ENCODE results near the gene CAPN2. TPM values are rescaled to one million over a fixed set of nuclear protein-coding genes. Genes with fewer than 3 reads are reported as not detected.
"Not testable (repeated sequence)": the region's sequence is repeated elsewhere in the genome, so short reads cannot be mapped to it uniquely, and the experiment has no call there.

The CAPN2 gene
- total RNA-seq, 2 donors from 2014 or later, result 235 to 258 TPM

DNA sequence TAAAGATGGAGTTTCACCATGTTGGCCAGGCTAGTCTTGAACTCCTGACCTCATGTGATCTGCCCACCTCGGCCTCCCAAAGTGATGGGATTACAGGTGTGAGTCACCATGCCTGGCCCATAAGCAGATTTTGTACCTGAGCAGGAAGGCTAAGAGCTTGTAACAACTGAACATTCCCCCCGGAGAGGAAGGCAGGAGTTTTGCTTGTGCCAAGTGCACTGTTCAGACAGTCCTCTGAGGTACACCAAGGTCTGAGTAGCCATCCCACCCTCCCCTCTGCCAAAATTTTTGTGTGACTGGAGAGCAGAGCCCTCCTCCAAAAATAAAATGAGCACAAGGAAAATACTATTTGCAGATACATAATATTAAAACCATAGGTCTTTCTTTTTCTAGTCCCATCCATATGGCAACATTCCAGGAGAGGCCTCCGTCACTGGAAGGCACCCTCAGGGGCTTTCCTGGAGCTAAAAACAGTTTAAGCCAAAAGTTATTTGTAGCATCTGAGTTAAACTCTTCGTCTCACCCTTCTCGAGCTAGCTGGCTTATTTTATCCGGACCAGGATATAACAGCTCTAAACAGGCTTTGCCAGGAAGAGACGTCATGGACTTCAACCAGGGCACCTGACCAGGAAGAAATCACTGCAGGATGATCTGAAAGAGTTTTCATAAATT, 27.2 kb downstream of the CAPN2 start:
- H3K36me3 ChIP-seq, result peaks cover 7% of the 10 kb centered on the region
- H3K27me3 ChIP-seq (replicated peaks; ENCODE audit: insufficient read depth), result no peaks in the 10 kb centered on the region
- TF ChIP-seq, protein P1, sequence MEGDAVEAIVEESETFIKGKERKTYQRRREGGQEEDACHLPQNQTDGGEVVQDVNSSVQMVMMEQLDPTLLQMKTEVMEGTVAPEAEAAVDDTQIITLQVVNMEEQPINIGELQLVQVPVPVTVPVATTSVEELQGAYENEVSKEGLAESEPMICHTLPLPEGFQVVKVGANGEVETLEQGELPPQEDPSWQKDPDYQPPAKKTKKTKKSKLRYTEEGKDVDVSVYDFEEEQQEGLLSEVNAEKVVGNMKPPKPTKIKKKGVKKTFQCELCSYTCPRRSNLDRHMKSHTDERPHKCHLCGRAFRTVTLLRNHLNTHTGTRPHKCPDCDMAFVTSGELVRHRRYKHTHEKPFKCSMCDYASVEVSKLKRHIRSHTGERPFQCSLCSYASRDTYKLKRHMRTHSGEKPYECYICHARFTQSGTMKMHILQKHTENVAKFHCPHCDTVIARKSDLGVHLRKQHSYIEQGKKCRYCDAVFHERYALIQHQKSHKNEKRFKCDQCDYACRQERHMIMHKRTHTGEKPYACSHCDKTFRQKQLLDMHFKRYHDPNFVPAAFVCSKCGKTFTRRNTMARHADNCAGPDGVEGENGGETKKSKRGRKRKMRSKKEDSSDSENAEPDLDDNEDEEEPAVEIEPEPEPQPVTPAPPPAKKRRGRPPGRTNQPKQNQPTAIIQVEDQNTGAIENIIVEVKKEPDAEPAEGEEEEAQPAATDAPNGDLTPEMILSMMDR (IDR thresholded peaks at IDR 0.05), result no peak
- H3K27ac ChIP-seq, result peak overlapping the region; percentile 65 to 81
- ATAC-seq (ENCODE audit: insufficient number of reproducible peaks, low FRiP score, low read depth), result peak; percentile 83
- no peak for DNase-seq (ENCODE audit: low spot score)
- H3K4me1 ChIP-seq (ENCODE audit: control insufficient read depth in 1 of 2, low read depth in 2 of 2), result peaks cover 25 to 65% of the 10 kb centered on the region in 2 donors
- no peaks in the 10 kb centered on the region for H3K9me3 ChIP-seq
- no peak overlapping the region for H3K4me3 ChIP-seq

- not testable (repeated sequence) for H3K9me3 ChIP-seq; H3K4me3 ChIP-seq; ATAC-seq (ENCODE audit: insufficient number of reproducible peaks, low FRiP score, low read depth); H3K27me3 ChIP-seq (replicated peaks; ENCODE audit: insufficient read depth); DNase-seq (ENCODE audit: low spot score)
- Histone ChIP-seq H3K36me3 (peaks cover 12% of the 10 kb centered on the region), H3K4me1 (ENCODE audit: control insufficient read depth in 1 of 2, low read depth in 2 of 2) (peaks cover 25 to 60% of the 10 kb centered on the region in 2 donors), H3K27ac (peak overlapping the region; percentile 65 to 81)
Measured at GRCh38 chr1:223740038-223740736, 27.8 kb downstream of the CAPN2 start.

DNA sequence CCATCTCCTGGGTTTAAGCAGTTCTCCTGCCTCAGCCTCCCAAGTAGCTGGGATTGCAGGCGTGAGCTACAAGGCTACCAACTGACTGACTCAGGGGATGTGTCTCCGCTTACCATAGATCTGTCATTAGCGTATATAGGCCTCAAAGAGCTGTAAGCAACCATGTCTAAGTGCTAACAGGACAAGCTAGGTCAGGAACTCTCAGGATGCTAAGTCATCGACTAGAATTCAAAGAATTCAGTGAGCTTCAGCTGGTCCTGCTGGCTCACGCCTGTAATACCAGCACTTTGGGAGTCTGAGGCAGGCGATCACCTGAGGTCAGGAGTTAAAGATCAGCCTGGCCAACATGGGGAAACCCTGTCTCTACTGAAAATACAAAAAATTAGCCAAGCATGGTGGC, 29.5 kb downstream of the CAPN2 start:
- Histone ChIP-seq H3K36me3 (peaks cover 18% of the 10 kb centered on the region), H3K9me3 (no peaks in the 10 kb centered on the region), H3K4me3 (no peak overlapping the region), H3K4me1 (ENCODE audit: control insufficient read depth in 1 of 2, low read depth in 2 of 2) (peaks cover 25 to 60% of the 10 kb centered on the region in 2 donors), H3K27ac (peak overlapping the region in 1 of 2 donors; percentile 42), H3K27me3 (replicated peaks; ENCODE audit: insufficient read depth) (no peaks in the 10 kb centered on the region)
- TF ChIP-seq, protein P1 (IDR thresholded peaks at IDR 0.05), result no peak
- no peak for DNase-seq (ENCODE audit: low spot score)
- ATAC-seq (ENCODE audit: insufficient number of reproducible peaks, low FRiP score, low read depth), result no peak

GRCh38 chr1:223742856-223743517, 30.6 kb downstream of the CAPN2 start:
- Histone ChIP-seq H3K4me1 (ENCODE audit: control insufficient read depth in 1 of 2, low read depth in 2 of 2) (peaks cover 19 to 59% of the 10 kb centered on the region in 2 donors), H3K36me3 (peaks cover 27% of the 10 kb centered on the region)
- no peak for ATAC-seq (ENCODE audit: insufficient number of reproducible peaks, low FRiP score, low read depth)

DNA sequence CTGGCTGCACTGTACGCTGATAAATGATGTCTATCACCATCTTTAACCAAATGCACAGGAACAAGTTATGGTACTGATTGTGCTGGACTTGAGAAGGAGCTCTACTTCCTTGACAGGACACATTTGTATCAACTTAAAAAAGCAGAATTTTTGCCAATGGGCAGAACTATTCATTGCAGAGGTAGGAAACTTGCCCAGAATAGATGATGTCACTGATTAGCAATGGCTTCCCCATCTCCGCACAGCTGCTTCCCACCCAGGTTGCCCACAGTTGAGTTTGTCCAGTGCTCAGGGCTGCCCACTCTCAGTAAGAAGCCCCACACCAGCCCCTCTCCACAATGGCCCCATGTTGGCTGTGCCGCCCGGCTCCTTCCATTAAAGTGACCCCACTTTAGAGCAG, 33.4 kb downstream of the CAPN2 start:
- Histone ChIP-seq H3K9me3 (no peaks in the 10 kb centered on the region), H3K4me1 (ENCODE audit: control insufficient read depth in 1 of 2, low read depth in 2 of 2) (peaks cover 11 to 42% of the 10 kb centered on the region in 2 donors), H3K36me3 (peaks cover 36% of the 10 kb centered on the region), H3K4me3 (no peak overlapping the region), H3K27ac (peak overlapping the region in 1 of 2 donors; percentile 27), H3K27me3 (replicated peaks; ENCODE audit: insufficient read depth) (no peaks in the 10 kb centered on the region)
- DNase-seq (ENCODE audit: low spot score) (no peak), ATAC-seq (ENCODE audit: insufficient number of reproducible peaks, low FRiP score, low read depth) (no peak)
- TF ChIP-seq, protein P1 (IDR thresholded peaks at IDR 0.05), result no peak

More at GRCh38 chr1:223742856-223743517, 30.6 kb downstream of the CAPN2 start:
- DNase-seq (ENCODE audit: low spot score), result no peak
- Histone ChIP-seq H3K27me3 (replicated peaks; ENCODE audit: insufficient read depth) (no peaks in the 10 kb centered on the region), H3K27ac (no peak overlapping the region), H3K4me3 (no peak overlapping the region), H3K9me3 (no peaks in the 10 kb centered on the region)
- TF ChIP-seq, protein P1 (IDR thresholded peaks at IDR 0.05), result no peak

All from thoracic aorta (tissue), 2 donors.